Left kidney (tissue), 2 donors: ENCODE measurements around the gene PLBD2. TPM values are rescaled to one million over a fixed set of nuclear protein-coding genes. Genes with fewer than 3 reads are reported as not detected.

Experiments used
- DNase-seq: peaks from one replicate; pipeline ENCODE4 v3.0.0-alpha.2; 2013
- polyA plus RNA-seq: library from polyadenylated mRNA; unstranded; fragments of 120-200 nt; gene quantifications from one replicate; pipeline ENCODE4 v1.2.1, GENCODE V29; 2013; ENCODE audit not compliant: insufficient read length

The PLBD2 gene
- polyA plus RNA-seq, 1 donor = 20.6 TPM

GRCh38 chr12:113393749-113394148 lies 35.4 kb downstream of the PLBD2 start:
- DNase-seq = no peak

GRCh38 chr12:113395119-113395518 lies 36.7 kb downstream of the PLBD2 start:
- DNase-seq = no peak

- no peak for DNase-seq
These were observed 37.8 kb downstream of the PLBD2 start for GRCh38 chr12:113396200-113396599.

- DNase-seq = no peak
These were observed 38.6 kb downstream of the PLBD2 start for GRCh38 chr12:113396828-113397496.

GRCh38 chr12:113397497-113398197 lies 39.3 kb downstream of the PLBD2 start:
- DNase-seq = no peak

GRCh38 chr12:113398346-113399290 lies 40.2 kb downstream of the PLBD2 start:
- no peak for DNase-seq

- no peak for DNase-seq
These were observed 41.1 kb downstream of the PLBD2 start for GRCh38 chr12:113399490-113399889.

GRCh38 chr12:113400362-113400761 lies 42.0 kb downstream of the PLBD2 start:
- no peak for DNase-seq

- no peak for DNase-seq
These were observed 42.9 kb downstream of the PLBD2 start for GRCh38 chr12:113401066-113402000.

- no peak for DNase-seq
These were observed 44.3 kb downstream of the PLBD2 start for GRCh38 chr12:113402586-113403260.

- DNase-seq = peak; percentile 27
These were observed 45.3 kb downstream of the PLBD2 start, which contains the start of gene SDS for GRCh38 chr12:113403435-113404415. SDS (minus strand) TSS chr12:113403887; CDS start chr12:113399708, 4,179 bp downstream.

- DNase-seq = no peak
These were observed 47.3 kb downstream of the PLBD2 start for GRCh38 chr12:113405694-113406093.

- DNase-seq = no peak
These were observed 49.7 kb downstream of the PLBD2 start for GRCh38 chr12:113407931-113408600.

- no peak for DNase-seq
These were observed 50.4 kb downstream of the PLBD2 start for GRCh38 chr12:113408756-113409298.

- no peak for DNase-seq
These were observed 51.2 kb downstream of the PLBD2 start for GRCh38 chr12:113409462-113410124.

GRCh38 chr12:113413488-113413939 lies 55.1 kb downstream of the PLBD2 start:
- no peak for DNase-seq

GRCh38 chr12:113414519-113415038 lies 56.2 kb downstream of the PLBD2 start:
- DNase-seq = no peak
